NCI-H2029 (cell line): ENCODE results near the gene LDLRAP1.

Experiments
- DNase-seq: peaks from one replicate; lab custom pipeline; 2025; lab: John Stamatoyannopoulos, UW

LDLRAP1 gene

DNA sequence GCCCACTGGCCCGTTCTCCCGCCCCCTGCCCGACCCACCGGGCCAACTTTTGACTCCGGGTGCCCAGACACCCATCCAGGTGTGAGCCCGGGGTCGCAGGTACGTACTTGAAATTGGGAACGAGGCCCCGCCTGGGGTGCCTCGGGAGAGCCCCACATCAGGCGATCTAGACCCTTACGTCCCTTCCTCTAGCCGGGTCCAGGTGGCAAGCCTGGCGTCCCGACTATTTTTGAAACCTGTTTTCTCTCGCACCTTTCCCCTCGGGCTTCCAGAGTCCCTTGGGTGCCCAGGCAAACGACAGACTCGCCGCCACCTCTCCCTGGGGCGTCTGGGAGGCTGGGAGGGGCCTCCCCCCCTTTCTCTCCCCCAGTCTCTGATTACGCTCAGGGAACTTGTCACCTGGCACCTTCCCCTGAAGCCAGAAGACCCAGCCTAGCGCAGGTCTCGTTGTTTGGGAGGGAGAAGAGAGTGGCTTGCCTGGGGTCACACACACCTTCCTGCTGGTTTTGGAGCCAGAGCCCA lies 898 bp downstream of the LDLRAP1 start:
- DNase-seq: no peak

DNA sequence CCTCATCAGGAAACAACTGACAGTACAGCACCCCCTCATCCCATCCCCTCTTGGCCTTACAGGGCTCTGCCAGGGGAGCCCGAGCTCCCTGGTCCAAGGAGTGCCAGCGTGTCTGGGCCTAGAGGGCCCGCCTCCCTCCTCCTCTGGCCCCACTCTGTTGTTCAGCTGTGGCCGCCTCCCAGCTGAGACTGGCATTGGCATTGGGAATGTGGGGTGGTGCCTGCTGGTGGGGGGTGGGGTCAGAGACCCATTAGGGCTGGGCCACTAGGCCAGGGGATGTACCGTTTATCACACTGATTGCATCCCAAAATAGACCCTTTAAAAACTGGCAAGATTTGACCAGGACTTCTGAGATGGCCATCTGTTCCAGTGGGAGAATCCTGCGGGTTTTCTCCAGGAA lies 1.4 kb downstream of the LDLRAP1 start:
- no peak for DNase-seq

DNA sequence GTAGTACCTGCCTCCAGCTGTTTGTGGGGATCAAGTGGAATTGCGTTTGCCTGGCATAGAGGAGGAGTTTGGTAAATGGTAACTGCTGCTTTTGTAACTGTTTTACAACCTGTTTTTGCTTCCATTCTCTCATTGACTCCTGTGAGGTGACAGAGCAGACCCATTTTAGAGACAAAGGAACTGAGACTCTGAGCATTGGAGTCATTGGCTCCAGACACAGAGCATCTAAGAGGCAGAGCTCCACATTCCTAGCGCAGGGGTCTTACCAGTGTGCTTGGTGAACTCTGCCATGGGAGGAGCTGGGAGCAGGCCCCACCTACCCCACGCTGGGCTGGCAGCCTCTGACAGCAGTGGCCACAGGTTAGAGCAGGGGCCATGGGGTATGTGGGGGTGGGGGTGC lies 2.4 kb downstream of the LDLRAP1 start:
- no peak for DNase-seq

DNA sequence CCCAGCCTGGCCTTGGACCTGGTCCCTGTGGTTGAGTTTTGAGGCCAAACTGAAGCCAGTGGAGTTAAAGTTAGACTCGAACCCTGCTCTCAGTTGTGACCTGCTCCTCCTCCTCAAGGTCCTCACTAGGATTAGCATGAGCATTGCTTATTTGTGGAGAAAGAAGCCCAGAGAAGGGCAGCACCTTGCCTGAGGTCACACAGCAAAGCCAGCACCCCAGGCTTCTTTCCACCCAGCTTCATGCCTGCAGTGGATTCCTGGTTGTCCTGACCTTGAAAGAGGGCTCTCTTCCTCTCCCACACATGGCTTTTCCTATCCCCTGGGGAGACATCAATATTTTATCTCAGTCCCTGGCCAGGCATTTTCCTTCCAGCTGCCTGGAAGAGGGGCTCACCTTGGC lies 2.8 kb downstream of the LDLRAP1 start:
- no peak for DNase-seq

DNA sequence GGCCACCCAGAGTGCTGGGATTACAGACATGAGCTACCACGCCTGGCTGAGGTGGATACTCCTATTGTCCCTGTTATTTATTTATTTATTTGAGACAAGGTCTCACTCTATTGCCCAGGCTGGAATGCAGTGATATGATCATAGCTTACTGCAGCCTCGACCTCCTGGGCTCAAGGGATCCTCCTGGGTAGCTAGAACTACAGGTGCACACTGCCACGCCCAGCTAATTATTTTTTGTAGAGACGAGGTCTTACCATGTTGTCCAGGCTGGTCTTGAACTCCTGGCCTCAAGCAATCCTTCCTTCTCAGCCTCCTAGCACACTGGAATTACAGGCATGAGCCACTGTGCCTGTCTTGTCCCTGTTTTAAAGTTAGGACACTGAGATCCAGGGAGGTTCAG lies 5.2 kb downstream of the LDLRAP1 start:
- no peak for DNase-seq

DNA sequence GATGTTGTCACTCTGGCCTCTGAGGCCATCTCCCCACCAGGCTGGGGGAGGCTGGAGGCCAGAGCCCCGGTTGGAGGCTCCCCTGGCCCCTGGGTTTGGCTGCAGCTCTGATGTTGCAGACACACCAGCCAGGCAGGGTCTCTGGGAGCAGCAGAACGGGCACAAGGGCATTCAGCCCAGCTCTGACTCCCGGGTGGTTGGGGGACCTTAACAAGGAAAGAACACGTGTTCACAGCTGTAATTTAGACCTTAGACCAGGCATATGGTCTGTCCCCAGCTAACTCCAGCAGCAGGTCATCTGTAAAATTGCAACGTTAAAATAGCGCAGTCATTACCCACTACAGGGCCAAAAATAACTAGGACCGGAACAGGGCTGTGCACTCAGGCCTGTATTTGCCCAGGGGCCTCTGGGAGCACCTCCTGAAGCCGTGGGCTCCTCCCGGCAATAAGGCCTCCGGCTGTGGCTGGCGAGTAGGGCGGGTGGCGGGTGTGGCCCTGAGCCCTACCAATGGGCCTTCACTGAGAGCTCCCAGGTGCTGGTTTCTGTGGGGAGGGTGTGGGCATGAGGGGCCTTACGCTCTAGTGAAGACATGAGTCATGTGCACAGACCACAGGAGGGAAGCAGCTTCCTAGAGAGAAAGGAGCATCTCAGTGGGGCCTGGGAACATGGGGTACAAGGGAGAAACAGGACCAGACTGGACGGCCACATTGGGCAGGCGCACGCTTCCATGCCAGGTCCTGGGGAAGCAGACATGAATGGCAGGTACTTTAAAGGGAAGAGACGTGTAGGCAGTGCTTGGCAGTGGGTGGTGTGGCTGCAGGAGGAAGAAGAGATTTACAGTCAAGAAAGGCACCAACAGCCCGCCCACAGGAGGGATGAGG lies 6.1 kb downstream of the LDLRAP1 start:
- no peak for DNase-seq

DNA sequence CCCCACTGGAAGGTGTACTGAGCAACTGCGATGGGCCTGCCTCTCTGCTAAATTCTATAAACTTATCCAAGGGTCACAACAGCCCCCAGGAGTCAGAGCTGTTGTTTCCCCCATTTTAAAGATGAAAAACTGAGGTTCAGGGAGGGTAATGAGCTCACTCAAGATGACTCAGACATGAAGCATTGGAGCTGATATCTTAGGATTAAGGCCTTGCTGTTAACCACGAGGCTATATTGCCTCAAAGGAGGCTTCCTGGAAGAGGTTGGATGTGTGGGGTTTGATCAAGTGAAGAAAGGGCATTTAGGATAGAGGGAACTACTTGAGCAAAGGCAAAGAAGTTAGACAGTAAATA lies 6.7 kb downstream of the LDLRAP1 start:
- no peak for DNase-seq

DNA sequence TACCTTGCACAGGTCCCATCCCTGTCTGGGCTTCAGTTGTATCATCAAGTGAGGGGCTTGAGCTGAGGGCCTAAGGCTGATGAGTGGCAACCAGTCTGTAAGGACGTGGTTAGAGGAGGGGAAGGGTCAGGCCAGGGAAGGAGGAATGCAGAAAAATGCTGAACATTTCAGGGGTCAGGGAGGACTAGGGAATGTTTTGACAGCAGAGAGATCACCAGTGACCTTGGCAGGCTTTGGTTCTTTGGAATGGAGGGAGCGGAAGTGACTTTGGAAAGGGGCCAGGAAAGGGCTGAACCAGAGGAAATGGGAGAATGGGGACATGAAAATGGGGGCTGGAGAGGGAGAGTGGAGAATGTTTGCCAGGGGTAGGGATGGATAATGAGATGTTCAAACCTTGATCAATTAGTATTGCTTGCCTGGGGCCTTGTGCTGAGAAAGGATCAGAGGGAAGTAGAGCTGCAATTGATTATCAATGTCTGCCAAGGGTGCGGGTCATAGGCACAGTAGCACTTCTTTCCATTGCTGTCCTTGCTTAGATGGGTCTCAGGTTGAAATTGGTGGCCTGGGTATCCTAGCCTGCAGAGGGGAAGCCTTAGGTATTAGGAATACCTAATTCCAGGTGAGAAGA lies 7.4 kb downstream of the LDLRAP1 start:
- no peak for DNase-seq

DNA sequence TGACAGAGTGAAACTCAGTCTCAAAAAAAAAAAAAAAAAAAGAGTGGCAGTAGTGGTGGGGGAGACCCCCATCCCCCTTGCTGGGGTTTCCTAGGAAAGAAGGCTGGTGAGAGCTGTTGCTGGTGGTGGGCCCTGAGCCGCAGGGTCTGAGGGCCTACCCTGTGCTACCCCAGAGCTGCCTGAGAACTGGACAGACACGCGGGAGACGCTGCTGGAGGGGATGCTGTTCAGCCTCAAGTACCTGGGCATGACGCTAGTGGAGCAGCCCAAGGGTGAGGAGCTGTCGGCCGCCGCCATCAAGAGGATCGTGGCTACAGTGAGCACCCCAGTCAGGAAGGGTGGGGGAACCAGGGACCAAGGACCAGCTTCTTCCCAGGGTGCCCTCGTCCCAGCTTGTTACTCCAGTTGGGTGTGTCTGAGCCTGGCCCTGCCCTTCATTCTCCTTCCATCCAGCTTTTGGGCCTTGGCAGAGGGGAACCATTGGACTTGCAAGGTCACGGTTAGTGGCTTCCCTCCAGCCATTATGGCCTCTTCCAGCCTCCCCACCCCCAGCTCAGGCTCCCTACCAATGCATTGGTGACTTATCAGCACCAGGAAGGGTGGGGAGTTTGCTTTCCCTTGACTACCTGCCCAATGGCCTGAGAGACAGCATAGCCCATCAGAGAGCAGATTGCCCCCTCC lies 10.5 kb downstream of the LDLRAP1 start:
- DNase-seq: no peak

DNA sequence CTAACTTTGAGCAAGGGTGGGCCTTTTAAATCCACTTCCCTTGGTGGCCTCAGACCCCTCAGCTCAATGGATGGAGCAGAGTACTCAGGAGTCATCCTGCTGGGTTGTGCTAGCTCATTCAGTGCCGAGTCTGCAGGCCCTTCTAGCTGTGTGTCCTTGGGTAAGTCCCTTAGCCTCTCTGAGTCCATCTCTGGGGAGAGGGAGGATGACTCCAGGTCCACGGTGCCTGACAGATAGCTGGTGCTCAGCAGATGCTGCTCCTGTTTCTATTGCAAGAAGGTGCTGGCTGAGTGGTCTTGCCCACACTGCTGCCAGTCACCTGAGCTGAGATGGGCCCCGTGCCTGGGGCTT lies 11.0 kb downstream of the LDLRAP1 start:
- DNase-seq: no peak

DNA sequence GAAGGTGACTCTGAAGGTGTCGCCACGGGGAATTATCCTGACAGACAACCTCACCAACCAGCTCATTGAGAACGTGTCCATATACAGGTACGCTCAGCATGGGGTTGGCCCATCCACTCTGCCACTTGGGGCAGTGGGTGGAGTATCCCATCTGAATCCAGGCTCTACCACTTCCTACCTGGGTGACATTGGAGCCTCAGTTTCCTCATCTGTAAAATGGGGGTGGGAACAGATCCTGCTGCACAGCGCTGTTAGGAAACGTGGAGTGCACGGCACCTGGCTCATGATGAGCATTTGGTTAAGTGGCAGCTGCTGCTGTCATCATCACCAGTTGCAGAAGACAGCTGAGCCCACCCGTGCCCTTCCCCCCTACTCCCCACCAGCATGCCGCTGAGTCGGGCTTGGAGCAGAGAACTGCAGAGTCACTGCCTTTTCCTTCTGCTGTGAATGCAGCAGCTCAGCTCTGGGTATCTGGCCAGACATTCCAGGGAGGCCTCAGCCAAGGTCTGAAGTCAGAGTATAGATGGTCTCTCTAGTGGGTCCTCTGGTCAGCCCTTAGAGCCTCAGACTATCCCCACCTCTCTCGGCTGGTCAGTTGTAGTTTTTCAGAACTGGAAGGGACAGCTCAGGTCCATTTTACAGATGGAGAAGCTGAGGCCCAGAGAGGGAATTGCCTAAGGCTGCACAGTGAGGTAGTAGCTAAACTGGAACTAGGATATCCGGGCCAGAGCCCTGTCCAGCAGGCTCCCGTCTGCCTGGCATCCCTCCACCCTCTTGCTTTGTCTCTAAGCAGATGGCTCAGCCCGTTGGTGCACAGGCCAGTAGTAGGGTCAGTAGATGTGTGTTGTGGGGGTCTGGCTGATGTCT lies 11.7 kb downstream of the LDLRAP1 start:
- no peak for DNase-seq

DNA sequence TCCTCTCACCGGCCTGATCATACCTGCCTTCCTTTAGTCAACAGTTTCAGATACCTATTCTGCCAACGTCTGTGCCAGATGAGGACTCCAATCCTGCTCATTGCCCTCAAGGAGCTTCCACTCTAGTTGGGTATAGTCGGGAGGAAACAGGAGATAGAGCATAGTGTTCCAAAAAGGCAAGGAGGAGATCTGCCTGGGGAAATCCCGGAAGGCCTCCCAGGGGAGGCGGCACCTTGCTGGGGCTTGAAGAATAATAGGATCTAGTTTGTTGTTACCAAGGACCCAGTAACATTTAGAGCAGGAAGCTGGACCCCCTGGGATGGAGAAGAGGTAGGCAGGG lies 12.3 kb downstream of the LDLRAP1 start:
- DNase-seq: no peak

DNA sequence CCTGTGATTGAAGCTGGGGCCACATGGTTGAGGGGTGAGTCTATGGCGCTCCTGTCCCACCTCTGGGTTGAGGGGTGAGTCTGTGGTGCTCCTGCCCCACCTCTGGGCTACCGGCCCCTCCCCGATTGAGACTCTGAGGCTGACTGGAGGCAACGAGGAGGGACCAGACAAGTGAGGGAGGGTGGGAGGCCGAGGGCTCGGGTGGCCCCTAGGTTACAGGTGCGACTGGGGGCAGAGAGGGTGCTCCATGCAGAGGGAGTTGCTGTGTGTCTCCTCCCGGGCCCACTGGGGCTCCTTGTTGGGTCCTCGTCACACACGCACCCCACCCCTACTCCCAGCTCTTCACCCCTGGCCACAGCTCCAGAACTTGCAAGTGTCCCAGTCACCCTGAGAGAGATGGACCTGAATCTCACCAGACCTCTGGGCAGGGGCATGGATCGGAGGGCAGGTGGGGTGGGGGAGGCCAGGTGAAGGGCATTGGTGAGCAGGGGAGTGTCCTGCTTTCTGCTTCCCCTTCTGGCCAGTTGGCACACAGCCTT lies 12.8 kb downstream of the LDLRAP1 start:
- DNase-seq: no peak

DNA sequence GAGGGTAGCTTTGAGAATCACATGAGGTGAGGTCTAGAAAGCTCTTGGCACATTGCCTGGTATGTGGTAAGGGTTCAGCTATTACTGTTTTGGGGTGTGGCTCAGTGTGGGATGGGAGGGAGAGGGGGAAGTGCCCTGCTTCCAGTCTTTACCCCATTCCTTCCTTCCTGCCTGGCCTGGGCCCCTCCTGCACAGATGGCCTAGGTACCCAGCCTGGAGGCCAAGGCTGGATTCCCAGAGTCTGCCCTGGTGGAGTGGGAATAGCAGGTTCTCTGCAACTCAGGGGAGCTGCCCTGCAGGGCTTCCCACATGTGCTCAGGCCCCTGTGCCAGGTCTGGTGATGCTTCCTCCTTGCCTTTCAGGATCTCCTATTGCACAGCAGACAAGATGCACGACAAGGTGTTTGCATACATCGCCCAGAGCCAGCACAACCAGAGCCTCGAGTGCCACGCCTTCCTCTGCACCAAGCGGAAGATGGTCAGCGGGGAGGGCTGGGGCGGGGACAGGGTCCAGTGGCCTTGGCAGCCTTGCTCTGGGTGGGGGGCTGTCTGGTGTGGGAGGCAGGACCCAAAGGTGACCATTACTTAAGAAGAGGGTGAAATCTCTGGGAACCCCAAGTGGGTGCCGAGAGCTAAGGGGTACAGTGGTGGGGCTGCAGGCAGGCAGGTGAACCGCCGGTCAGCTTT lies 13.5 kb downstream of the LDLRAP1 start:
- no peak for DNase-seq

DNA sequence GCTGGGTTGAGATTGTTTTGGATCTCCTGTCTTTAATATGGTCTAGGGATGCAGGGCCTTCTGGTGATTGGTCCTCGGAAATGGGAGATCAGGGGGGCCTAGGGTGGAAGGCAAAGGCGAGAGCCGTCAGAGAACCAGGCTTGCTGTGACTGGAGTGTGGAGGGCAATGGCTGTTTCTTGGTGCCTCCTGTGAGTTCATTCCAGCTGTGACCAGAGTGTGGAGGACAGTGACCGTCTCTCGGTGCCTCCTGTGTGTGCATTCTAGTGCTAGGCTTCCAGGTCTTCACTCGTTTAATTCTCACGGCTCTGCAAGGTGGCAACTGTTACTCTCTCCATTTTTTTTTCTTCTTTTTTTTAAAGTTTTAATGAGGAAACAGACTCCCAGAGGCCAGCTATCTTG lies 14.1 kb downstream of the LDLRAP1 start:
- no peak for DNase-seq

DNA sequence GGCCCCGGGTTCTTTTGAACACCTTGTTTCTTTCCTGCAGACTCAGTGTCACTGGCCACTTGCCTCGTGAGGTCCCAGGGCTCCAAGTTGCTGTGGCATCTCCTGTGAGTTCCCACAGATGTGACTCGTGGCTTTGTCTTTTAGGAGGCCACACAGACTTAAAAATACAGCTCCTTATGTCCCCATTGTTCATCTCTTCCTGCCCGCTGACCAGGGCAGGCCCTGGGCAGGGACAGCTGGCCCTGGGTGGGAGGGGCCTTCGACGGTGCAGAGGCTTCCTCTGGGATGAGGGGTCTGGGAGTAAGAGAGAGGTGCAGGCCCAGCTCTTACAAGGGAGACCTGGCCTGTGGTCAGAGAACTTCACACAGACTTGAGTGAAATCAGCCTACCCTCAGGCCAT lies 15.6 kb downstream of the LDLRAP1 start:
- DNase-seq: no peak

DNA sequence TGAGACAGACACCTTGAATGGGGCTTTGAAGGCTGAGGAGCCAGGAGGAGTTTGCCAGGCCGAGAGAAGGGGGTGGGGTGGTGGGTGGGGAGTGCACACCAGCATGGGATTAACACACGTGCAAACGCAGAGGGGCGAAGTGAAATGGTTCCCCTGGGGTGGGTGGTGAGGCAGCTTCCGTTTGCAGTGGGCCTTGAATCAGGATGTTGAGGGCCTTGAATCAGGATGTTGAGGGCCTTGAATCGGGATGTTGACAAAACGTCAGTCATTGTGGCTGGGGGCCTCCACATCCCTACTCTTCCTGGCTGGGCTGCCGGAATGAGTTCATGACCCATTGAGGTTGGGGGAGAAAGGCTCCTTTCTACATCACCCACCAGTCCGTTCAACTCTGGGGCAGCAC lies 16.6 kb downstream of the LDLRAP1 start:
- no peak for DNase-seq

DNA sequence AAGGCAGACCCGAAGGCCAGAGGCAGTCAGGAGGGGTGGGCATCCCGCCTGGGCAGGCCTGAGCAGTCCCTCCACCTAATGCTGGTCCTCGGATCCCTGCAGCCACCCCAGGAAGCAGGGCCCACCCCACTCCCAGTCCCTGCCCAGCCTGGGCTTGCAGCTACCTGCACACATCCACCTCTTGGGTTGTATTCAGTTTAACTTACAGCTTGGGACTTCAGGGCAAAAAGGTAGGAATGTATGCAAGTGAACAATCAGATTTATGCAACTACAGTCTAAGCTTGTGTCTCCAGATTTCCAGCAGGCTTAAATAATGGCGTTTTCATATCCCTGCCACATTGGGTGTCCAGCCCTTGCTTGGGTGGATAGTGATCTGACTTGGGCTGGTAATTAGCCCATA lies 17.4 kb downstream of the LDLRAP1 start:
- no peak for DNase-seq

DNA sequence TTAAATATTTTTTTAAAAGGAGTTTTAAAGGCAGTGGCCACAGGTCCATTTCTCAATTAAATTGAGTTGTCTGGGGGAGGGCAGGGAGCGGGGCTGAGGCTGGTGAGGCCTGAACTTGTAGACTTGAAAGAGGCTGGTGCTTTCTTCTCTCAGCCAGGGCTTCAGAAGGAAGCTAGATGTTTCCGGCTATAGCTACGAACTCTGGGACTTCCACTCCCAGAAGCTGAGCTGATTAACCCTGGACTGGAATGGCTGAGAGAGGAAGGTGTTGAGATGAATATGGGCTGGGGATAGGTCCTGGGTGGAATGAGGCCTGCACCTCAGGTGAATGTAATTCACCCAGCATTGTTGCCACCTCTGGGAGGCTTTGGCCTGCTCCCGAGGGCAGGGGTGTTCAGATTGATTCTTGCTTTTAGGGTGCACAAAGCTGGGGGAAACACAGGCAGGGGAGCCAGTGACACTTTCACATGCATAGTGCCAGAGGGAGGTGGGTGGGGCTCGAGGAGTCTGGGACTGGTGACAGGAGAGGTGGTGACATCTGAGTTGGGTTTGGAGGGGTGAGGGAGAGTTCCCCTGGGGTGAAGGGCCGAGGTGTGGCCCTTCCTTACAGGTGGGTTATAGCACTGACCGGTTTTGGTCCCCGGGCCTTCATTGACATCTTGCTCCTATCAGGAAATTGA lies 18.2 kb downstream of the LDLRAP1 start:
- DNase-seq: no peak

DNA sequence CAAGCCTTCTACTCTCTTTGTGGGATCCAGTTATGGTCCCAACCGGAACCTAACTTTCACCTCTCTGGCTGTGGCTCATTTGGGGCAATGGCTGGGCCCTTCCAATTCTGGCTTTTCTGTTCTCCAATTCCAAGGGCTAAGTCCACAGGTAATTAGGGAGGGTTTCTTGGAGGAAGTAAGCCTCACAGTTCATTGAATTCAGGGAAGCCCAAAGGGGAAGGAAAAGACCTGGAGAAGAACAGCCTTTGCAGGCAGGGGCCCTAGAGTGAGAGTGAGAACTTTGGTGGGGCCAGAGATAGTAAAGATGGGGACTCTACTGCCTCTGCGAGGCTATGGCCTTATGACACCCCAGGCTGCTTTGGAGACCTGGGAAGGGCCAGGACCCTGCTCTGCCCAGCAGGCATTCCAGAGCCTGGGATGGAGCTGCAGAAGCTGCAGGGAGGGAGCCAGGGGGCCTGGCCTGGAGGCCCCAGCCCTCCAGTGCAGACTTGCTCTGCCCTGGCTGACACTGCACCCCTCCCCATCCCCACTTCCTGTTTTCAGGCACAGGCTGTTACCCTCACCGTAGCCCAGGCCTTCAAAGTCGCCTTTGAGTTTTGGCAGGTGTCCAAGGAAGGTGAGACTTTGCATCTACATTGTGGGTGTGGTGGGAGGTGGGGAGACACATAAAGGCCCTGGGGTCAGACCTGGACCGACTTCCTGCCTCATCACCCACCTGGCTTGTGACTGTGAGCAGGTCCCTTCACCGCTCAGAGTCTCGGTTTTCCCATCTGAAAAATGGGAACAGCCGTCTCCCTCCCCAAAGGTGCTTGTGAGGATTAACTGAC lies 18.9 kb downstream of the LDLRAP1 start:
- DNase-seq: peak; percentile 39
